Activated T-cell treated with anti-CD3 and anti-CD28 coated beads, Interleukin-2, amount 50 U/mL, for 4 hours (primary cell): ENCODE measurements around the gene TTYH3. TPM values are rescaled to one million over a fixed set of nuclear protein-coding genes. Genes with fewer than 3 reads are reported as not detected.

ENCODE experiments used
- ATAC-seq, 2 donors: fragments of 200-7000 bp; cut with Tn5 transposase; one replicate each; pipeline ENCODE4 v1.10.0; 2021
- DNase-seq: peaks from one replicate; pipeline ENCODE4 v3.0.0-alpha.2; 2020
- H3K27me3 Mint-ChIP-seq: one replicate; pipeline ENCODE4 v1.8.0; 2021; ENCODE audit warnings: low read depth, mixed read lengths
- H3K36me3 Mint-ChIP-seq: one replicate; pipeline ENCODE4 v1.8.0; 2022; ENCODE audit warnings: mixed read lengths; ENCODE audit not compliant: insufficient read depth
- H3K4me1 Mint-ChIP-seq: one replicate; pipeline ENCODE4 v1.8.0; 2021; ENCODE audit warnings: low read depth, mixed read lengths
- H3K4me3 Mint-ChIP-seq: one replicate; pipeline ENCODE4 v1.8.0; 2021; ENCODE audit warnings: mild to moderate bottlenecking, moderate library complexity, mixed read lengths
- H3K9me3 Mint-ChIP-seq: one replicate; pipeline ENCODE4 v1.8.0; 2021; ENCODE audit warnings: mixed read lengths
- total RNA-seq, 3 donors: library from RNA; stranded (reverse); gene quantifications; one replicate each; pipeline ENCODE4 v1.2.1, GENCODE V29; 2021

Gene TTYH3
- total RNA-seq, 3 donors from 2014 or later: 13.4 to 17.3 (median 15.2) TPM

- Mint-ChIP-seq H3K9me3 (no peaks in the 10 kb centered on the region), H3K4me1 (no peaks in the 10 kb centered on the region), H3K36me3 (peaks cover 16% of the 10 kb centered on the region), H3K4me3 (no peak overlapping the region), H3K27me3 (no peaks in the 10 kb centered on the region)
- DNase-seq (no peak), ATAC-seq (no peak)
These were observed 36.4 kb upstream of the TTYH3 start for GRCh38 chr7:2595258-2595860.

GRCh38 chr7:2596464-2597272 lies 35.1 kb upstream of the TTYH3 start:
- Mint-ChIP-seq H3K4me3 (no peak overlapping the region), H3K36me3 (peaks cover 16% of the 10 kb centered on the region), H3K9me3 (no peaks in the 10 kb centered on the region), H3K4me1 (no peaks in the 10 kb centered on the region), H3K27me3 (no peaks in the 10 kb centered on the region)
- no peak for ATAC-seq
- no peak for DNase-seq

- DNase-seq (no peak), ATAC-seq (no peak)
- no peaks in the 10 kb centered on the region for H3K27me3 Mint-ChIP-seq
- no peak overlapping the region for H3K4me3 Mint-ChIP-seq
- H3K36me3 Mint-ChIP-seq: peaks cover 13% of the 10 kb centered on the region
- H3K9me3 Mint-ChIP-seq: no peaks in the 10 kb centered on the region
- H3K4me1 Mint-ChIP-seq: no peaks in the 10 kb centered on the region
These were observed 34.5 kb upstream of the TTYH3 start for GRCh38 chr7:2597273-2597640.

GRCh38 chr7:2598154-2598823 lies 33.5 kb upstream of the TTYH3 start:
- H3K4me1 Mint-ChIP-seq: no peaks in the 10 kb centered on the region

GRCh38 chr7:2601065-2601464 lies 30.7 kb upstream of the TTYH3 start:
- no peak for DNase-seq
- H3K4me3 Mint-ChIP-seq: no peak overlapping the region

More at GRCh38 chr7:2598154-2598823, 33.5 kb upstream of the TTYH3 start:
- Mint-ChIP-seq H3K9me3 (no peaks in the 10 kb centered on the region), H3K27me3 (no peaks in the 10 kb centered on the region), H3K4me3 (no peak overlapping the region), H3K36me3 (peaks cover 10% of the 10 kb centered on the region)
- ATAC-seq (no peak), DNase-seq (no peak)

GRCh38 chr7:2601907-2602306 lies 29.9 kb upstream of the TTYH3 start:
- DNase-seq: no peak
- Mint-ChIP-seq H3K9me3 (no peaks in the 10 kb centered on the region), H3K4me1 (no peaks in the 10 kb centered on the region), H3K27me3 (no peaks in the 10 kb centered on the region), H3K36me3 (peaks cover 5% of the 10 kb centered on the region), H3K4me3 (no peak overlapping the region)
- ATAC-seq: no peak

More at GRCh38 chr7:2601065-2601464, 30.7 kb upstream of the TTYH3 start:
- H3K9me3 Mint-ChIP-seq: no peaks in the 10 kb centered on the region
- ATAC-seq: no peak
- H3K36me3 Mint-ChIP-seq: peaks cover 5% of the 10 kb centered on the region
- no peaks in the 10 kb centered on the region for H3K4me1 Mint-ChIP-seq
- H3K27me3 Mint-ChIP-seq: no peaks in the 10 kb centered on the region

GRCh38 chr7:2602406-2603043 lies 29.3 kb upstream of the TTYH3 start:
- Mint-ChIP-seq H3K36me3 (peaks cover 5% of the 10 kb centered on the region), H3K27me3 (no peaks in the 10 kb centered on the region), H3K9me3 (no peaks in the 10 kb centered on the region), H3K4me3 (no peak overlapping the region), H3K4me1 (no peaks in the 10 kb centered on the region)
- DNase-seq (no peak), ATAC-seq (no peak)

- H3K27me3 Mint-ChIP-seq: no peaks in the 10 kb centered on the region
- ATAC-seq: no peak
- H3K9me3 Mint-ChIP-seq: no peaks in the 10 kb centered on the region
- no peak overlapping the region for H3K4me3 Mint-ChIP-seq
- no peaks in the 10 kb centered on the region for H3K4me1 Mint-ChIP-seq
- DNase-seq: no peak
- H3K36me3 Mint-ChIP-seq: peaks cover 2% of the 10 kb centered on the region
These were observed 28.5 kb upstream of the TTYH3 start for GRCh38 chr7:2603044-2603965.

- Mint-ChIP-seq H3K27me3 (no peaks in the 10 kb centered on the region), H3K4me3 (no peak overlapping the region), H3K4me1 (peaks cover 4% of the 10 kb centered on the region), H3K36me3 (no peaks in the 10 kb centered on the region), H3K9me3 (no peaks in the 10 kb centered on the region)
- no peak for DNase-seq
- no peak for ATAC-seq
These were observed 27.1 kb upstream of the TTYH3 start for GRCh38 chr7:2604608-2605174.

- no peak overlapping the region for H3K4me3 Mint-ChIP-seq
- no peaks in the 10 kb centered on the region for H3K9me3 Mint-ChIP-seq
- H3K36me3 Mint-ChIP-seq: no peaks in the 10 kb centered on the region
- no peak for ATAC-seq
- DNase-seq: no peak
- peaks cover 4% of the 10 kb centered on the region for H3K4me1 Mint-ChIP-seq
- no peaks in the 10 kb centered on the region for H3K27me3 Mint-ChIP-seq
These were observed 25.9 kb upstream of the TTYH3 start for GRCh38 chr7:2605608-2606538.

GRCh38 chr7:2606539-2606936 lies 25.2 kb upstream of the TTYH3 start:
- Mint-ChIP-seq H3K27me3 (no peaks in the 10 kb centered on the region), H3K36me3 (no peaks in the 10 kb centered on the region), H3K4me1 (peaks cover 4% of the 10 kb centered on the region), H3K4me3 (no peak overlapping the region), H3K9me3 (no peaks in the 10 kb centered on the region)
- ATAC-seq (no peak), DNase-seq (no peak)

- ATAC-seq (no peak), DNase-seq (no peak)
- Mint-ChIP-seq H3K4me3 (no peak overlapping the region), H3K4me1 (peaks cover 4% of the 10 kb centered on the region), H3K27me3 (no peaks in the 10 kb centered on the region), H3K36me3 (no peaks in the 10 kb centered on the region), H3K9me3 (no peaks in the 10 kb centered on the region)
These were observed 24.5 kb upstream of the TTYH3 start for GRCh38 chr7:2607122-2607922.
